ENCODE measurements around the gene ALPK1.

Gene ALPK1

GRCh38 chr4:112284166-112284565 is 13.0 kb upstream of the ALPK1 start:
- CTCF ChIA-PET, result interaction anchor here (0.6 to 0.7 kb wide), 2 partner anchors 16 to 174 kb away, joined by 4 to 5 read pairs; no protein-coding TSS in a partner anchor
- DNase-seq (ENCODE audit: low spot score), result no peak
- POLR2A ChIA-PET (ENCODE audit: low non-redundant PET), result interaction anchor here (2.3 kb wide), 1 partner anchor 13 kb away, joined by 8 read pairs; the partner anchor contains the start of gene ALPK1
- H3K27ac ChIP-seq, result no peak overlapping the region
- TF ChIP-seq, protein P1, sequence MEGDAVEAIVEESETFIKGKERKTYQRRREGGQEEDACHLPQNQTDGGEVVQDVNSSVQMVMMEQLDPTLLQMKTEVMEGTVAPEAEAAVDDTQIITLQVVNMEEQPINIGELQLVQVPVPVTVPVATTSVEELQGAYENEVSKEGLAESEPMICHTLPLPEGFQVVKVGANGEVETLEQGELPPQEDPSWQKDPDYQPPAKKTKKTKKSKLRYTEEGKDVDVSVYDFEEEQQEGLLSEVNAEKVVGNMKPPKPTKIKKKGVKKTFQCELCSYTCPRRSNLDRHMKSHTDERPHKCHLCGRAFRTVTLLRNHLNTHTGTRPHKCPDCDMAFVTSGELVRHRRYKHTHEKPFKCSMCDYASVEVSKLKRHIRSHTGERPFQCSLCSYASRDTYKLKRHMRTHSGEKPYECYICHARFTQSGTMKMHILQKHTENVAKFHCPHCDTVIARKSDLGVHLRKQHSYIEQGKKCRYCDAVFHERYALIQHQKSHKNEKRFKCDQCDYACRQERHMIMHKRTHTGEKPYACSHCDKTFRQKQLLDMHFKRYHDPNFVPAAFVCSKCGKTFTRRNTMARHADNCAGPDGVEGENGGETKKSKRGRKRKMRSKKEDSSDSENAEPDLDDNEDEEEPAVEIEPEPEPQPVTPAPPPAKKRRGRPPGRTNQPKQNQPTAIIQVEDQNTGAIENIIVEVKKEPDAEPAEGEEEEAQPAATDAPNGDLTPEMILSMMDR (conservative IDR thresholded peaks at IDR 0.05; ENCODE audit: low read depth), result no peak

- CTCF ChIA-PET, result interaction anchor here (0.6 to 0.8 kb wide), 3 partner anchors 17 to 175 kb away, joined by 3 to 5 read pairs (median 4); no protein-coding TSS in a partner anchor
- DNase-seq (ENCODE audit: low spot score), result no peak
- TF ChIP-seq, protein P1 (conservative IDR thresholded peaks at IDR 0.05; ENCODE audit: low read depth), result no peak
- peak overlapping the region; percentile 82 for H3K27ac ChIP-seq
- POLR2A ChIA-PET (ENCODE audit: low non-redundant PET), result interaction anchor here (0.6 to 2.3 kb wide), 2 partner anchors 12 to 232 kb away, joined by 3 to 8 read pairs; partner anchors contain the start of gene ALPK1
These were observed 12.3 kb upstream of the ALPK1 start for GRCh38 chr4:112284662-112285411.

DNA sequence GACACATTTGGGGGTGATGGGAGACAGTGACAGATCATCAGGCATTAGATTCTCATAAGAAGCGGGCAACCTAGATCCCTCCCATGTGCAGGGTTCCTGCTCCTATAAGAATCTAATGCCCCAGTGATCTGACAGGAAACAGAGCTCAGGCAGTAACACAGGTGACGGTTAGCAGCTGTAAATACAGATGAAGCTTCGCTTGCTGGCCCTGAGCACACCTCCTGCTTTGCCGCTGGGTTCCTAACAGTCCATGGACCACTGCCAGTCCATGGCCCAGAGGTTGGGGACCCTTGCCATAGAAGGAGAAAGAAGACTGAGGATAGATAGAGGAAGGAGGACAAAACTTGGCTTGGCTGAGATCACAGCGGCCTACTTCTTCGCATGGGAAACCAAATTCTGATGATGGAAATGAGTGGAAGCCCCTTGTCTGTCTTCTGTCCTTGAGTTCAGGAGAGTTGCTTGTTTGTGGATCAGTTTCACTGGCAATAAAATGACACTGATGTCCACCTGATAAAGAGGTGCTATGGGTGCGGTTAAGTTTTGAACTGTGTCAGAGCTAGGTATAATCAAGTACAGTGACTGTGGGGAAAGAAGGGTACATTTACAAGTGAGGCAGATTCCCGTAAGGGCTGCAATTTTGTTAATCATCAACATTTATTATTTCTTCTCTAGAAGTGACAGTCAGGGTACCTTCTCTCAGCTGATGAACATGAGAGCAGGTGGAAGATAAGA is 9.7 kb upstream of the ALPK1 start:
- POLR2A ChIA-PET (ENCODE audit: low non-redundant PET), result interaction anchor here (0.6 kb wide), 1 partner anchor 120 kb away, joined by 3 read pairs; no protein-coding TSS in a partner anchor
- DNase-seq (ENCODE audit: low spot score), result no peak
- no peak overlapping the region for H3K27ac ChIP-seq
- CTCF ChIA-PET, result interaction anchor here (0.6 kb wide), 1 partner anchor 100 kb away, joined by 3 read pairs; no protein-coding TSS in a partner anchor
- TF ChIP-seq, protein P1 (conservative IDR thresholded peaks at IDR 0.05; ENCODE audit: low read depth), result no peak

DNA sequence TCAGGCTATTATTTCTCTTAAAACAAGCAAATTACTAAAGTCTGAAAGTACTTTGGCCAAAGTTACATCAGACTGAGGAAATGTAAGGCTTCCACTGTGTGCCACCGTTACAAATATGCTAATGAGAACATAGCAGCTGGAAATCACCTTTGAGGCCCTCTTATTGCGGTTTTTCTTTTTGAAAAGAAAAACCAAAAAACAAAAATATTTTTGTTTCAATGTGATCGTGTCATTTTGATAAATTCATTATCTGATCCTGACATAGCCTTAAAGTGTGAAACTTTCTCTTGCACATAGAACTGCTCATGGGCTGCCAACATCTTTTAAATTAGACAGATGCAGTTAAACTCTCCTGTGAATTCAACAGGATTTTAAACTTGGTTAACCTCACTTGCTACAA is 8.7 kb upstream of the ALPK1 start:
- no peak for DNase-seq (ENCODE audit: low spot score)
- TF ChIP-seq, protein P1 (conservative IDR thresholded peaks at IDR 0.05; ENCODE audit: low read depth), result no peak
- CTCF ChIA-PET, result no interaction called here
- POLR2A ChIA-PET (ENCODE audit: low non-redundant PET), result no interaction called here
- no peak overlapping the region for H3K27ac ChIP-seq

- ChIA-PET POLR2A (ENCODE audit: low non-redundant PET) (no interaction called here), CTCF (no interaction called here)
- no peak overlapping the region for H3K27ac ChIP-seq
- no peak for DNase-seq (ENCODE audit: low spot score)
- TF ChIP-seq, protein P1 (conservative IDR thresholded peaks at IDR 0.05; ENCODE audit: low read depth), result no peak
These were observed 7.5 kb upstream of the ALPK1 start for GRCh38 chr4:112289407-112290253.

- ChIA-PET CTCF (no interaction called here), POLR2A (ENCODE audit: low non-redundant PET) (no interaction called here)
- TF ChIP-seq, protein P1 (conservative IDR thresholded peaks at IDR 0.05; ENCODE audit: low read depth), result no peak
- no peak for DNase-seq (ENCODE audit: low spot score)
- H3K27ac ChIP-seq, result no peak overlapping the region
These were observed 6.8 kb upstream of the ALPK1 start for GRCh38 chr4:112290341-112290740.
